Kidney glomerular epithelial cell (primary cell): Measurements from ENCODE around the gene LOC101059915.
A peak's percentile ranks its signal among the peaks of the same experiment; 100 is the strongest.
"Not testable (repeated sequence)": the region's sequence is repeated elsewhere in the genome, so short reads cannot be mapped to it uniquely, and the experiment has no call there.

Source experiments
- DNase-seq: peaks from one replicate; lab custom pipeline; 2025; lab: John Stamatoyannopoulos, UW

The LOC101059915 gene

DNA sequence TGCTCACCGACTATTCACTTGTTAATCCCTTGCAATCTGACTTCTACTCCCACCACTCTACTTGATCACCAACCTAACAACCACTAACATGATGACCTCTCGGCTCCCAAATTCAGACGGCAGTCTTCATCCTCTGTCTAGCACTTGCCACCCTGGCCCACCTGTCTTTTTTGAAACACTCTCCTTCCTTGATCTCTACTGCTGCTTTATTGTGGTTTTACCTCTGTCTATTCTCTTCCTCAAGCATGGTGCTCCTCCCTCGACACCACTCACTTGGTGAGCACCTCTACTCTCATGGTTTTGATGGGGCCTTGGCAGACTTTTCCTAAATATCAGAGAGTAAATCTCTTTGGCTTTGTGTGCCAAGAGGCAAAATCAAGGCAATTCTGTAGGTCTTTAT lies 27.3 kb upstream of the LOC101059915 start:
- DNase-seq: no peak

DNA sequence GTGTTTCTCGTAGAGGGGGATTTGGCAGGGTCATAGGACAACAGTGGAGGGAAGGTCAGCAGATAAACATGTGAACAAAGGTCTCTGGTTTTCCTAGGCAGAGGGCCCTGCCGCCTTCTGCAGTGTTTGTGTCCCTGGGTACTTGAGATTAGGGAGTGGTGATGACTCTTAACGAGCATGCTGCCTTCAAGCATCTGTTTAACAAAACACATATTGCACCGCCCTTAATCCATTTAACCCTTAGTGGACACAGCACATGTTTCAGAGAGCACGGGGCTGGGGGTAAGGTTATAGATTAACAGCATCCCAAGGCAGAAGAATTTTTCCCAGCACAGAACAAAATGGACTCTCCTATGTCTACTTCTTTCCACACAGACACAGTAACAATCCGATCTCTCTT lies 22.9 kb upstream of the LOC101059915 start:
- DNase-seq: not testable (repeated sequence)

DNA sequence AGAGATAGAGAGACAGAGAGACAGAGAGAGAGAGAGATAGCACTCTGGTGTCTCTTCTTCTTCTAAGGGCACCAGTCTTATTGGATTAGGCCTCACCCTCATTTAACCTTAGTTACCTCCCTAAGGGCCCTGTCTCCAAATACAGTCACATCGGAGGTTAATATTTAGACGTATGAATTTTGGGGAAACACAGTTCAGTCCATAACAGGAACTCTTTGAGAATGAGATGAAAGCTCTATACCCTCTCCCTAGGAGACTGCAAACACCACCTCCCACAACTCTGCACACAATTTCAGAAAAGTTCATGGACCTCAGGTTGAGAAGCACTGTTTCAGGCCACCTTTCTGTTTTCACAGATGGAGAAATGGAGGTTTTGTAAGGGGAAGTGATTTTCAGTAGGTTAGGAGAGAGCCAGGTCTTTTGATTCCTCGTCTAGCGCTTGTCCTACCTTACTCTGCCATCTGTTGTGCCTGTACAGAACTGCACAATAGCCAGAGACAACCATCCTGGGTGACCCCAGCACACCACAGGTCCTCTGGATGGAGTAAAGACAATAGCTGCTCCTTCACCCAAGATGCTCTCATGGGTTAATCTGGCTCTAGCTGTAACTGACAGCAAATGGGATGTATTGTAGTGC lies 16.9 kb upstream of the LOC101059915 start:
- DNase-seq: no peak

DNA sequence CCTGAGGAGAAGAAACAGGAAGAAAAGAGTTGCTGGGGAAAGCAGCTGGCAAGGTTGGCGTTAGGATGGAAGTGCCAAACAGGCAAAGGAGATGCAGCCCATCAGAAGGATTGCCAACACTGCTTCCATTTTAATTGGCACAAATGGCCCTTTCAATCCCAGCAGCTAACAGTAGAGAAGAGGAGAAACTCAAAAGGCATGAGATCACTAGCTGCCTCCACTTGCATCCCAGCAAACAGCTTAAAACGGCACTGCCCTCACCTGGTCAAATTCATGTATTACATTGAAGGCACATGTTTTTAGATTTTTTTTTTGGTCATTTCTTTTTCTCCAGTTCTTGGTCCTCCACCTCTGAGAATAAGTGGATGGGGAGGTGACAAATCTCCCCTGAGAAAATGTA lies 14.9 kb upstream of the LOC101059915 start:
- DNase-seq: peak; percentile 7

DNA sequence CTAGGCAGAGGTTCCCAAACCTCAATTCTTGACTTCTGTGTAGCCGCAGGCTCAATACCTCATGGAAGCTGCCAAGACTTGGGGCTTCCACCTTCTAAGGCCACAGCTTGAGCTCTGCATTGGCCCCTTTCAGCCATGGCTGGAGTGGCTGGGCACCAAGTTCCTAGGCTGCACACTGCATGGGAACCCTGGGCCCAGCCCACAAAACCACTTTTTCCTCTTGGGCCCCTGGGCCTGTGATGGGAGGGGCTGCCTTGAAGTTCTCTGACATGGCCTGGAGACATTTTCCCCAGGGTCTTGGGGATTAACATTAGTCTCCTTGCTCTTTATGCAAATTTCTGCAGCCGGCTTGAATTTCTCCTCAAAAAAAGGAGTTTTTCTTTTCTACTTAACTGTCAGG lies 14.0 kb upstream of the LOC101059915 start:
- DNase-seq: no peak

DNA sequence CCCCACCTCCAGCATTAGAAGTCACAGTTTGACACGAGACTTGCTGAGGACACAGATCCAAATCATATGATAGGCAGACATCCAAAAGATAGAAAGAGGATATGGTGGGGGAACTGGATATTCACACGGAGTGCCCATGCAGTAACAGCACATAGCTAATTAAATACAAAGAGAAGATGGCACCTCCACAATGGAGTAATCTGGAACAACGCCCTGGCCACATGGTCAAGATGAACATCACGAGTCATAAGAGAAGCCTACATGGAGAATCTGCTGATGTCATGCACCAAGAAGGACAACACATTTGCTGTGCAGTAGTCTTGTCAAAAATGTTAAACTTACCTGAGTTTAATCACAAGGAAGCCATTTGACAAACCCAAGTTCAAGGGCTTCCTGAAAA lies 10.1 kb upstream of the LOC101059915 start:
- no peak for DNase-seq

DNA sequence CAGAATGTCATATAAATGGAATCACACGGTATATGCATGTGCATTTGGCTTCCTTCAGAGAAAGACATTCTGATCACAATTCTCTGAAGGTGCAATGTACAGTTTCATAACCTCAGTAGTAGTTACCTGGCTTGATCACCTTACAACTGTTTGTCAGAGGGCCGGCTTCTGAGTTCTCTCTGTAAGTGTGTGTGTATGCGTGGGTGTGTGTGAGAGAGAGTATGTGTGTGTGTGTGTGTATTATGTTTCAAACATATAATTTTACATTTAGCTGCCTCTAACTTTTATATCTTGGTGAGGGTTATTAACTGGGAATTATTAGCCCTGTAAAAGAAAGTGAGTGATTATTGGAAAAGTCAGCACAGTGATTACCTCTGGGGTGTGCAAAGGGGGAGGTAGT lies 8.0 kb upstream of the LOC101059915 start:
- DNase-seq: no peak

DNA sequence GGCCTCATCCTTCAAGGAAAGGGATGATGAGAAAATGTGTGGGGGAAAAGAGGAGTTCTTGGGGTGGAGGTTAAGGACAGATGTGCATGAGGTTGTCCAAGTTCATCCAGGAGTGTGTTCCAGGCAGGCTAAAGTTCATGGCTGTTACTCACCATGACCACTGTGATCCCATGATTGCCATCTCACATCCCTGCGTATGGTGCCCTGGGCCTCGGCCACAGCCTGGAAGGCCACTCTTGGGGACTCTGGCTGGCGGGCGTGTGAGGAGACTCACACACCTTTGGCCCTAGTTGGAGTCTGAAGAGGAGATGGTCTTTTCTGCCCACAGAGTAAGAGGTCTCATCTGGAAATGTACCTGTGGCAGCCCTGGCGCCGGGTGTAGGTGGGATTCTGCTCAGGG lies 7.4 kb upstream of the LOC101059915 start:
- DNase-seq: no peak

DNA sequence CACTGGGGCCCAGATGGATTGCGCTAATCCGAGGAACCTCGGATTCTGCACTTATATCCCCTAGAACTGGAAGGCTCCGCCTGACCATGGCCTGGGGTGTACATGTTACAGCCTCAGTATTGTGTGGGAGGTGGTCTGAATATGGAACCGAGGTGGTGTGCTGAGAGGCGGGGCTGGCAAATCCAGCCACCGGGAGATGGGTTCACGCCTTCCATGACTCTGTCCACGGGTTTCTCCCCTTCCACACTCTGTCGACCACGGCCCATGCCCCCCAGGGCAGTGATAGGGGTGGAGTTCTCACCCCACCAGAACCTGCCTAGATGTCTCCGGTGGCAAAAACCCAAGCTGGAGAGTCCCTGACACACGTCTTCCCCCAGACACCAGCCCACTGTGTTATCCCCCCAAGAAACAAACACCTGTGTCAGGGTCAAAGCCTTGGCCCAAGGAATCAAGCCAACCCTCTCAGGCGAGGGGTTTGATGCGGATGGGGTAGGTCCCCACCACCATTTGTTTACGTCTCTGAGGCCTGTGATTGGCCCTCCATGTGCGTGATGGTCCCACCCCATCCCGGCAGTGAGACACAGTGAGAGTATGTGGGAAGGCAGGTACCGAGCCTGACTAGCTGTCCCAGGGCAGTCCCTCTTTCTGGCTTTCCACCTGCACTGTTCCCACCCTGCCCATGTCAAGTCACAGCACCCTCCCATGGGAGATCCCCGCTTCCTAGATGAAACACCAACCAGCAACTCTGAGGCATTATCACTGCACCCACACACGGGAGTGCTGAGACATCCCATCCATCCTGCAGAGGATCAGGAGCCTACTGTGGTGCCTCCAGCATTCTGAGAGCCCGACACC lies 6.6 kb upstream of the LOC101059915 start:
- DNase-seq: no peak

DNA sequence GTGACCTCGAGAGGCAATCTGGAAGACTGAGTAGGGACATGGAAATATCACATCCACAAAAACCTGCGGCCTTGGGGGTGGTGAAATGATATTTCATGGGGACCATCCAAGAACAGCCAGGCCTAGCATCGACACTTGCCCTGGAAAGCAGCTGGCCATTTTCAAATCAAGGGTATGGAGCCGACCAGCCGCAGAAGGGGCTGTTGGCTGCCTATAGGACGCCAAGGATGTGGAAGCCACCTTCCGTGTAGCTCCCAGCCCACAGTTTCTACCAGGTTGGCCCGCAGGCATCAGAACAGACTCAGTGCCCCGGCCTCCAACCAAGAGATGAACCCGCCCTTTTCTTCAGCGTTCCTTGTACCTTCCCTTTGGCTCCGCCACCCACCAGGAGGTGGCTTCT lies 5.4 kb upstream of the LOC101059915 start:
- DNase-seq: no peak

DNA sequence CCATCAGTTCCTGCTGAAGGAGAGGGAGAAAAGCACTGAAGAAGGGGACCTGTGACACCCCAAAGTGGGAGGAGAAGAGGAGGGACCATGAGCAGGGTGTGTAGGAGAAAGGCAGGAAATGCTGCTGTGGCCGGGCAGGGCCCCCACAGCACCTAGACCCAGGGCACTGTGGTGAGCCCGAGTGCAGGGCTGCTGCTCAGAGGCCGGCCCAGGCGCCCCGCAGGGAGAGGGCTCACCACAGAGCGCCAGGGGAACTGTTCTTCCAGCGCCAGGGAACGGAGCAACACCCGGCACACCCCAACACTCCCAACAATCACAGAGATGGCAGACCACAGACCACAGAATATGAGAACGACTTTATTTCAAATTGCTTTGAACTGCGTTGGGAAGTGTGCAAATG lies 4.7 kb upstream of the LOC101059915 start:
- DNase-seq: not testable (repeated sequence)

DNA sequence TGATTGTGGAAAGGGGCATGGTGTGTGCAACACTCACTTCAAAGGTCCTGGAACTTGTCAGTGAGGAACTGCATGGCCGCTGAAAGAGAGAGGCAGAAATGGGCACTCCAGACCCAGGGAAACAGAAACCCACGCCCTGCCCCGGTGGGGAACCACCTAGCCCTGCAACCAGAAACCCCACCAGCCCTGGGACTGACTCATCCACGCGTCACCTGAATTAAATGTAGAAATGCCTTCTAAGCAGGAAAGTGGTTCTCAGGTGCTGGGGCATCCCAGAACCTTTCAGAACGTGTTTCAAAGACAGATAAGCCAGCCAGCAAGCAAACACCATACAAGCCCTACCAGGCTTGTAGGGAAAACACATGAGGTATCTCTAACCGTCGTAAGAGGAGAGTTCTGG lies 4.1 kb upstream of the LOC101059915 start:
- DNase-seq: not testable (repeated sequence)

DNA sequence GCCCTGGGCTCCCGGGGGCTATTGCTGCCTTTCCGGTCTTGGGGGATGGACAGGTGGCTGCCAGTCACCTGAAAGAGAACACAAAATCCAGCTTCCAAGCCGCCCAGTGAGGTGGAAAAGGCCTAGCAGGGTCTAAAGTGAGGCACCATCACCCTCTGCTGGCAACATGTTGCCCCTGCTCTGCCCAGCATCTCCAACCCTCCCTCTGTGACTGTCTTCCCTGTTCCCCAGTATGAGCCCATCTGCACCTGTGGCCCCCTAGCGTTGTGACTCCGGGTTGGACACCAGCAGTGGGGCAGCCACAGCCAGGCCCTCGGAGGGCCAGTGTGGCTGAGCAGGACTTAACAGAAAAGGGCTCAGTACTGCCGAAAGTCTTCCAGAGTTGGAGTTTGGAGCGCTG lies 3.1 kb upstream of the LOC101059915 start:
- DNase-seq: not testable (repeated sequence)

DNA sequence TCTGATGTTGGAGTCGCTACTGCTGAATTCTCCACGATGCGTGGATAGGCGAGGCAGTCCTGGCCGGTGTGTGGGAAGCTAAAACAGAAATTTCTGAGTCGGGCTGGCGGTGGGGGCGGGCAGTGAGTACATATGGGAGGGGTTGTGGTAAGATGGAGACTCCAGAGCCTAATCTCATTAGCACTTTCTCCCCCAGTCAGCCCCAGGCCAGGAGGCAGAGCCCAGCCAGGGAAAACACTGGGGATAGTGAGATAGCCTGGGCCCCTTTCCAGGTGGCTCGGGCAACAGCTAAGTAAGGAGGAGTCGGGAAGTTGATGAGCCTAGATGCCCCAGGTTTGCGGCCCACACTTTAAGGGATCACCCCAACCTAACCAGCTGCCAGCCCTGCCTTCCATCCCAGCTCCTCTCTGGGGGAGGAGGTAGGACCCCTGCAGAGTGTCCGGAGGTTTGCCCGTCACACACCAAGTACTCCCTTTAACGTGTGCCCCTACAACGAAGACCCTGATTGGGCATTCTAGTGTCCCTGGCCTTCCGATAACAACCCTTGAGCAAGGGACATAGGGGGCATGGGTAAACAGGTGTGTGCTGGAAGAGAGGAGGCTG lies 2.4 kb upstream of the LOC101059915 start:
- no peak for DNase-seq

DNA sequence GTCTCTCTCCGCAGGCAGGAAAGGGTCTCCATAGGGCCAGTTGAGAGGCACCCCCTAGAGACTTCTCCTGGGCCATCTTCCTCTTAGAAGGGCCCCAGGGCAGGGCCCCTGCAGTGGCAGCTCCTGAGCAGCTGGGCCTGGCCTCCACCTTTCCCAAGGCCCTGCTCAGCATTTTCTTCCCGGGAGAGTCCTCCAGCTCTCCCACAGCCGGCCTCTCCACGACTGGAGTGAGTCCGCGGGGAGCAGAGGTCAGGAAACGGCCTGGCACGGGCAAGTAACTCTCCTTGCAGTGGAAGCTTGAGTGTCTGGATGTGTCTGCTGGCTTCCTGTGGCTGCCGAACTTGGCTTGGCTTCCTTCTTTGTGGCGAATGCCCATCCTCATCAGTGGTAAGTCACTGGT lies 1.6 kb upstream of the LOC101059915 start:
- DNase-seq: no peak

DNA sequence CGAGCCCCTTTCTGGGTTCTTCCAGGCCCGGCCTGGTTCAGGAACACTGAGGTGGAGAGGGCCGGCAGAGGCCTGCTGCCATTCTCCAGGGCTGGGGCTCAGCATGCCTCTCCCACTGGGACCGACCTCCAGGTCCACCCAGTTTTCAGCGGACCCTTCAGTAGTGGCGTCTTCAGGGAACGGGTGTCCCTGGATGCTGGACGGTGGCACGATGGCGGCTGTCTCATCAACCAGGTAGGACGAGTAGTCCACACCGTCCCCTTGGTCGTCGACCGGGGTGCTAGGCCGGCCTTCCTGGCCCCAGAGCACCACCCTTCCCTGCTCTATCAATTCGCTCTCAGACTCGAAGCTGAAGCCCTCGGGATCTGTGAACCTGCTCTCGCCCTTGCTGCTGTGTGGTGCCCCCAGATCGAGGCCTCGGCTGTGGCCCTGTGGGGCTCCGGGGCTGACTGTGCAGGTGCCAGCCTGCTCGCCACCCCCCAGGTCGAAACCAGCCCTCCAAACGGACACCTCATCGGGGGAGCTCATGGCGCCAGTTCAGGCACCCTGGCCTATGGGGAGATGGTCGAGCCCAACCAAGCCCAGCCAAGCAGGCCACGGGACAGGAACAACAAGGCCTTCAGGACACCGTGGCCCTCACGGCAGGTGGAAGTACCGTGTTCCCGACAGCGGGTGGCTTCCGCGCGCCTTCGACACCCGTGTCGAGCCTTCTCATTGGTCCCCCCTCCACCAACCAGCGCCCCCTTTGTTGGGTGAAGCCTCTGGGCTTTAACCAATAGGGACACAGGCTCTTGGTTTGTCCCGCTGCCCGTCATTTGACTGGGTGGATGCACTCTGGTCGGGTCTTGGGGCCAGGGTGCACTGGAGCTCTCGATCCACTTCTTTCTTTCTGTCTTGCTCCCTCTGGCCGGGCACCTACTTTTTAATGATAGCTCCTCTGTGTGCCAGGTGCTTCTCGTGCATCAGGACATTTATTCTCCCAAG lies 814 bp upstream of the LOC101059915 start:
- DNase-seq: no peak

DNA sequence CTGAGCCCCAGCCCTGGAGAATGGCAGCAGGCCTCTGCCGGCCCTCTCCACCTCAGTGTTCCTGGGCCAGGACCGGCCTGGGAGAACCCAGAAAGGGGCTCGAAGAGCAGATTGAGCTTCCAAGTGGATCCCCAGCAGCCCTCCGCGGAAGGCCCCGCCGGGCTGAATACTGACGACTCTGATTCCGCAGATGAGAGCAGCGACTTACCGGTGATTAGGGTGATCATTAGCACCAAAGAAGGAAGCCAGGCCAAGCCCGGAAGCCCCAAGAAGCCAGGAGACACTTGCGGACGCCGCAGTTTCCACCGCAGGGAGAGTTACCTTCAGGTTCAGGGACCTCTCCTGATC lies 876 bp downstream of the LOC101059915 start:
- no peak for DNase-seq

DNA sequence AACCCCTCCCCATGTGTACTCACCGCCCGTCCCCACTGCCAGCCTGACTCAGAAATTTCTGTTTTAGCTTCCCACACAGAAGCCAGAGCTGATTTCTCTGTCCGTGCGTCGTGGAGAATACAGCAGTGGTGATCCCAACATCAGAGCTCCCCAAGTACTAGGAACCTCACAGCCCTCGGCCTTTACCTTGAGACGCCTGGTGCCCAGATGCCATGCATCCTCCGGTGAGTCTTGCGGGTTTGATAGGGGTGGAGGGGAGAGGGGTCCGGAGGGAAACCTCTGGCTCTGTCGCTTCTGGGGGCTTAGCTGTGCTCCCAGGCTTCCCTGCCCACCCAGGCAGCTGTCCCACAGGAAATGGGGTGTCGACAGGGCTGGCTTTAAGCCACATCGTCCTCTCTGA lies 2.1 kb downstream of the LOC101059915 start:
- no peak for DNase-seq

DNA sequence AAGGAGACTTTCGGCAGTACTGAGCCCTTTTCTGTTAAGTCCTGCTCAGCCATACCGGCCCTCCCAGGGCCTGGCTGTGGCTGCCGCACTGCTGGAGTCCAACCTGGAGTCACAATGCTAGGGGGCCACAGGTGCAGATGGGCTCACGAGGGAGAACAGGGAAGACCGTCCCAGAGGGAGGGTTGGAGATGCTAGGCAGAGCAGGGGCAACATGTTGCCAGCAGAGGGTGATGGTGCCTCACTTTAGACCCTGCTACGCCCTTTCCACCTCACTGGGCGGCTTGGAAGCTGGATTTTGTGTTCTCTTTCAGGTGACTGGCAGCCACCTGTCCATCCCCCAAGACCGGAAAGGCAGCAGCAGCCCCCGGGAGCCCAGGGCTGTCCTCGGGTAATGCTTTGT lies 2.6 kb downstream of the LOC101059915 start:
- DNase-seq: not testable (repeated sequence)

DNA sequence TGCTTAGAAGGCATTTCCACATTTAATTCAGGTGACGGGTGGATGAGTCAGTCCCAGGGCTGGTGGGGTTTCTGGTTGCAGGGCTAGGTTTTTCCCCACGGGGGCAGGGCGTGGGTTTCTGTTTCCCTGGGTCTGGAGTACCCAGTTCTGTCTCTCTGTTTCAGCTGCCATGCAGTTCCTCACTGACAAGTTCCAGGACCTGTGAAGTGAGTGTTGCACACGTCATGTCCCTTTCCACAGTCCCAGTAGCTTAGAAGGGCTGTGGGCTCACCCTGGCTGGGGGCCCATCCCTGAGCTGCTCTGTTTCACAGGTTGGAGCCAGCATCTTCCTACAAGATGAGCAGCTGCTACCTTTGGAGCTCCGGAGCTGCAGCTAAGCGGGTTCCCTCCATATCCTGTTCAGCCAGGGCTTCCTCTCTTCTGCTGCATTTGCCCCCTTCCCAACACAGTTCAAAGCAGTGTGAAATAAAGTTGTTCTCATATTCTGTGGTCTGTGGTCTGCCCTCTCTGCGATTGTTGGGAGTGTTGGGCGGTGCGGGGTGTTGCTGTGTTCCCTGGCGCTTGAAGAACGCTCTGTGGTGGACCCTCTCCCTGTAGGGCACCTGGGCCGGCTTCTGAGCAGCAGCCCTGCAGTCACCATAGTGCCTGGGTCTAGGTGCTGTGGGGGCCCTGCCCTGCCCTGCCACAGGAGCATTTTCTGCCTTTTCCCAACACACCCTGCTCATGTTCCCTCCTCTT lies 3.9 kb downstream of the LOC101059915 start:
- no peak for DNase-seq

DNA sequence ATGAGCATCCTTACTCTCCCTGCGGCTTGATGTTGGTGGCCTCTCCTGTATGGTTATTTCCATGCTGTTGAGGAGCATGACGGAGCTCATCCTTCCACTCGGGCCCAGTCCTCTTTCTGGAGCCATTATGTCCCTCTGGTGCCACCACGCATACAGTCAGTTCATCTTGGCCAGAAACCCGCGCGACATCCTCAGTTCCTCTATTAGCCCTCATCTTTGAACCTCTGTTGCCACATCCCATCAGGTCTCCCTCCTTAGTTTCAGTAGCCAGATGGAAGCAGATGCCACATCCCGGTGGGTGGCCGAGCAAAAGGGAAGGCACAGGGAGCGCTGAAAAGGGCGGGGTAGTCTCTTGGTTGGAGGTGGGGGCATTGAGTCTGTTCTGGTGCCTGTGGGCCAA lies 4.6 kb downstream of the LOC101059915 start:
- no peak for DNase-seq
